ENCODE measurements around the gene SAMD4A. TPM values are rescaled to one million over a fixed set of nuclear protein-coding genes. Genes with fewer than 3 reads are reported as not detected.

SAMD4A gene
- total RNA-seq, 1 experiment from 2014 or later = 18.3 TPM

DNA sequence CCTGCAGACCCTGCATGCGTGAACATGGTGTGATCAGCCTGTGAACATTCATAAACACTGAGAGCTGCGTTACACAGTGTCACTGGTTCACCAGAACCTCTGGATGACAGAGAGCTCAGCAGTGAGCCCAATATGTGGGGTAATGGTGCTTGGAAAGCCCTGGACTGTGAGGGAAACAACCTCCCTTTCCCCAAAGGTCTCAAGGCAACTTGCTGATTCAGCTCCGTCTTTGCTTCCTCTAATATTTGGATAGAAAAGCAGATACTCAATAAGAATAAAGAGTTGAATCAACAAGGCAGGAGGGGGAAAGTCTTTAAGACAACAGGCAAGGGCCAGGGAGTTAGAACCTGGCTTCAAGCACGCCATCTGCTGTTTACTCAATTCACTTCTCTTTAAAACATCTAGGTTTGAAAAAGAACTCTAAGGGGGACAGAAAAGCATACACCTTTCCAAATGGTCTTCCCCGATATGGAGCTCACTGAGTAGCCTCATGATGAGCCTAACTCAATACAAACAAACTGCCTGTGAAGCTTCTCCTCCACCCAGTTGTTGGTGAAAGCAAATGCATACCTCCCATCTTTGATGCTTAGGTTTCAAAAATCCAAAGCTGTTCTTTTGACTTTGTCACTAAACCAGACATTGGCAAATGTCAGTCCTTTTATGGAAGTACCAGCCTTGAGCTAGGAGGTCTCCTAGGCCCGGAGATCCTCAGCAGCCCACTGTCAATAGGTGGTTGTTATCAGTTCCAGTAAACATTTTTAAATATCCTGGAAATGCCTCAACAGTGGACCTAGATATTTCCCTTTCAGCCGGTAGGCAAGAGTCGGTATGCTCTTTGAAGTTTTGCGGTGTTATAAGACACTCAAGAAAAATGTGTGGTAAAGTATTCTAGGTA, 76.1 kb downstream of the SAMD4A start:
- ChIA-PET POLR2A (ENCODE audit: unreplicated experiment) (no interaction called here), CTCF (interaction anchor here (0.7 to 1.0 kb wide), 2 partner anchors 77 to 79 kb away, joined by 3 to 8 read pairs; partner anchors contain the start of gene SAMD4A)
- Histone ChIP-seq H3F3A (ENCODE audit: insufficient read depth, low read depth) (no peaks in the 10 kb centered on the region), H3K4me3 (no peak overlapping the region), H3K9me3 (ENCODE audit: insufficient read depth, low read depth) (no peaks in the 10 kb centered on the region), H3K4me1 (replicated peaks; ENCODE audit: insufficient read depth) (no peaks in the 10 kb centered on the region), H3K79me2 (ENCODE audit: low read depth) (no peaks in the 10 kb centered on the region), H3K27me3 (ENCODE audit: insufficient read depth, low read depth) (no peaks in the 10 kb centered on the region), H3K27ac (no peak overlapping the region), H2AFZ (no peak overlapping the region), H3K4me2 (no peak overlapping the region), H3K9me2 (ENCODE audit: insufficient read depth) (no peaks in the 10 kb centered on the region), H4K20me1 (ENCODE audit: insufficient read depth) (no peaks in the 10 kb centered on the region), H3K36me3 (ENCODE audit: low read depth) (no peaks in the 10 kb centered on the region)
- TF ChIP-seq EZH2 (IDR thresholded peaks at IDR 0.05; ENCODE audit: low read depth) = no peak
- TF ChIP-seq, protein P1, sequence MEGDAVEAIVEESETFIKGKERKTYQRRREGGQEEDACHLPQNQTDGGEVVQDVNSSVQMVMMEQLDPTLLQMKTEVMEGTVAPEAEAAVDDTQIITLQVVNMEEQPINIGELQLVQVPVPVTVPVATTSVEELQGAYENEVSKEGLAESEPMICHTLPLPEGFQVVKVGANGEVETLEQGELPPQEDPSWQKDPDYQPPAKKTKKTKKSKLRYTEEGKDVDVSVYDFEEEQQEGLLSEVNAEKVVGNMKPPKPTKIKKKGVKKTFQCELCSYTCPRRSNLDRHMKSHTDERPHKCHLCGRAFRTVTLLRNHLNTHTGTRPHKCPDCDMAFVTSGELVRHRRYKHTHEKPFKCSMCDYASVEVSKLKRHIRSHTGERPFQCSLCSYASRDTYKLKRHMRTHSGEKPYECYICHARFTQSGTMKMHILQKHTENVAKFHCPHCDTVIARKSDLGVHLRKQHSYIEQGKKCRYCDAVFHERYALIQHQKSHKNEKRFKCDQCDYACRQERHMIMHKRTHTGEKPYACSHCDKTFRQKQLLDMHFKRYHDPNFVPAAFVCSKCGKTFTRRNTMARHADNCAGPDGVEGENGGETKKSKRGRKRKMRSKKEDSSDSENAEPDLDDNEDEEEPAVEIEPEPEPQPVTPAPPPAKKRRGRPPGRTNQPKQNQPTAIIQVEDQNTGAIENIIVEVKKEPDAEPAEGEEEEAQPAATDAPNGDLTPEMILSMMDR (conservative IDR thresholded peaks at IDR 0.05) = no peak; the same call in 1 of the 2 replicates
- no peak for DNase-seq
- BruUV-seq (replicated peaks) = no TSS peak
- intact Hi-C loops (cut with micrococcal nuclease; ENCODE audit: unreplicated experiment) = no loop called here

DNA sequence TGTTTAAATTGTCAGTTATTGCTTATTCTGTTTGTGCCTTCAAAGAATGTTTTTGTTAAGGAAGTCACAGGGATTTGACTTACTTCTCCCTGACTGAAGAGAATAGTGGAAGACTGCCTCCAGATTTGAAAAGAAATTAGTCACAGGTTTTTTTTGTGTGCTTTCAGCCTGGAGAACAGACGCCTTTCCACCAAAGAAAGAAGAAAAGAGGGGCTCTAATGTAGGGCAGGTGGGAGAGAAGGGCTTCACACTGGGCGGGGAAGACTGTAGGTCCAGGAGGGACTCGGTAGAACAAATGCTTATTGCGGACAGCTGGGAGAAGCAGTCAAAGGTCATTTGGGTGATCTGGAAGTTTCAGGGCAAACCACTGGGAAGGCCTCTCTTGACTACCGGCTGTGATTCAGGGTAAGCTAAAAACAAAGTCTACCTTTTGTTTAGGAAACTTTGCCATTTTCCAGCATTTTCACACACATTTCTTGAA, 76.8 kb downstream of the SAMD4A start:
- Histone ChIP-seq H3K79me2 (ENCODE audit: low read depth) (no peaks in the 10 kb centered on the region), H3K27me3 (ENCODE audit: insufficient read depth, low read depth) (no peaks in the 10 kb centered on the region), H3K36me3 (ENCODE audit: low read depth) (no peaks in the 10 kb centered on the region), H3K4me3 (no peak overlapping the region), H2AFZ (no peak overlapping the region), H3K9me2 (ENCODE audit: insufficient read depth) (no peaks in the 10 kb centered on the region), H3K4me1 (replicated peaks; ENCODE audit: insufficient read depth) (no peaks in the 10 kb centered on the region), H3K4me2 (no peak overlapping the region), H3K27ac (no peak overlapping the region), H3K9me3 (ENCODE audit: insufficient read depth, low read depth) (no peaks in the 10 kb centered on the region), H4K20me1 (ENCODE audit: insufficient read depth) (no peaks in the 10 kb centered on the region), H3F3A (ENCODE audit: insufficient read depth, low read depth) (no peaks in the 10 kb centered on the region)
- DNase-seq = no peak
- intact Hi-C loops (cut with micrococcal nuclease; ENCODE audit: unreplicated experiment) = no loop called here
- no peak for TF ChIP-seq EZH2 (IDR thresholded peaks at IDR 0.05; ENCODE audit: low read depth)
- TF ChIP-seq, protein P1 (conservative IDR thresholded peaks at IDR 0.05) = no peak
- ChIA-PET CTCF (interaction anchor here (0.7 kb wide), 1 partner anchor 79 kb away, joined by 8 read pairs; no protein-coding TSS in a partner anchor), POLR2A (ENCODE audit: unreplicated experiment) (no interaction called here)
- no TSS peak for BruUV-seq (replicated peaks)

DNA sequence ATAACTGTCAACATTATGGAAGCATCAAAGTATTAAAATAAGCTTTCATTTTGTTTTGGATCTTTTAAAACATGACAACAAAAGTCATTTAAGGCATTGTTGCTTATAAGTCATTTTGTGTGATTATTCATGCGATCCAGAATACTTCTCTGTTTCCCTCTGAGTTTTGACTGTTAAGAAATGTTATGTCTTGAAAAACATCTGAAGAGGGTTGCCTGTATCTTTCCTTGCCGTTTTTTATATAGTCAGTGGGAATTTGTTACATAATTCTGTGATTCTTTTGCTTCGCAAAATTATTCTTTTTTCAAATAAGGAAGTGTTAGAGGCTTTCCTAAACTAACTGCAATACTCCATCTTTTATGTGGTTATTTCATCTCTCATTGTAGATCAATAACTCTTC, 78.7 kb downstream of the SAMD4A start:
- Histone ChIP-seq H3K36me3 (ENCODE audit: low read depth) (no peaks in the 10 kb centered on the region), H4K20me1 (ENCODE audit: insufficient read depth) (no peaks in the 10 kb centered on the region), H3K4me3 (no peak overlapping the region), H3K27ac (no peak overlapping the region), H3K9me2 (ENCODE audit: insufficient read depth) (no peaks in the 10 kb centered on the region), H3K9me3 (ENCODE audit: insufficient read depth, low read depth) (no peaks in the 10 kb centered on the region), H3F3A (ENCODE audit: insufficient read depth, low read depth) (peaks cover 3% of the 10 kb centered on the region), H3K4me1 (replicated peaks; ENCODE audit: insufficient read depth) (peaks cover 18% of the 10 kb centered on the region), H3K4me2 (no peak overlapping the region), H2AFZ (no peak overlapping the region), H3K79me2 (ENCODE audit: low read depth) (peaks cover 11% of the 10 kb centered on the region; the same call in 1 of the 2 replicates), H3K27me3 (ENCODE audit: insufficient read depth, low read depth) (no peaks in the 10 kb centered on the region)
- no peak for TF ChIP-seq EZH2 (IDR thresholded peaks at IDR 0.05; ENCODE audit: low read depth)
- intact Hi-C loops (cut with micrococcal nuclease; ENCODE audit: unreplicated experiment) = no loop called here
- CTCF ChIA-PET = no interaction called here
- POLR2A ChIA-PET (ENCODE audit: unreplicated experiment) = no interaction called here
- no TSS peak for BruUV-seq (replicated peaks)
- DNase-seq = no peak

Data from PC-9 (cell line).